Fibroblast of lung (primary cell): ENCODE data around the gene LTBP1. TPM values are rescaled to one million over a fixed set of nuclear protein-coding genes. Genes with fewer than 3 reads are reported as not detected.

Experiments
- DNase-seq, 2 donors: peaks; one replicate each; pipeline versions ENCODE4 v3.0.0 to v3.0.0-alpha.2; 2010; ENCODE audit warnings: low read depth in 2 of 2
- H2AFZ ChIP-seq: 2 replicates; pipeline ENCODE4 v1.5.1; 2012; ENCODE audit warnings: low read length, control low read depth, inconsistent platforms
- H3K27ac ChIP-seq: 2 replicates; pipeline ENCODE4 v1.5.1; 2011; ENCODE audit warnings: low read length, control low read depth; ENCODE audit not compliant: insufficient read depth
- H3K27me3 ChIP-seq: 2 replicates; pipeline ENCODE4 v1.5.1; 2011; ENCODE audit warnings: mild to moderate bottlenecking, low read length; ENCODE audit not compliant: control insufficient read depth, insufficient read depth
- H3K36me3 ChIP-seq: 2 replicates; pipeline ENCODE4 v1.5.1; 2011; ENCODE audit warnings: low read length; ENCODE audit not compliant: control insufficient read depth, insufficient read depth
- H3K4me1 ChIP-seq: 2 replicates; pipeline ENCODE4 v1.5.1; 2011; ENCODE audit warnings: low read length; ENCODE audit not compliant: control insufficient read depth, insufficient read depth; ENCODE audit errors: extremely low read depth
- H3K4me2 ChIP-seq: 2 replicates; pipeline ENCODE4 v1.5.1; 2011; ENCODE audit warnings: low read length, control low read depth; ENCODE audit not compliant: insufficient read depth; ENCODE audit errors: extremely low read depth
- H3K4me3 ChIP-seq, 4 experiments: fragments of 200-600 bp in 1 of 4; sonication (generic) in 1 of 4; replicated peaks in 1 of 4; 2 replicates each; pipeline ENCODE4 v1.5.1; 2011 to 2016; ENCODE audit warnings: low read length in 4 of 4, low read depth in 3 of 4, mild to moderate bottlenecking in 3 of 4, control low read depth in 2 of 4, inconsistent platforms in 1 of 4, mixed read lengths in 1 of 4; ENCODE audit not compliant: insufficient read depth in 1 of 4; ENCODE audit errors: control extremely low read depth in 1 of 4
- H3K79me2 ChIP-seq: 2 replicates; pipeline ENCODE4 v1.5.1; 2012; ENCODE audit warnings: mild to moderate bottlenecking, low read length, inconsistent platforms; ENCODE audit not compliant: control insufficient read depth, insufficient read depth
- H3K9ac ChIP-seq: 2 replicates; pipeline ENCODE4 v1.5.1; 2011; ENCODE audit warnings: mild to moderate bottlenecking, low read length, control low read depth; ENCODE audit not compliant: insufficient read depth
- H3K9me3 ChIP-seq: 2 replicates; pipeline ENCODE4 v1.5.1; 2012; ENCODE audit warnings: low read depth, low read length; ENCODE audit not compliant: control insufficient read depth, insufficient read depth
- H4K20me1 ChIP-seq: 2 replicates; pipeline ENCODE4 v1.5.1; 2011; ENCODE audit warnings: low read length; ENCODE audit not compliant: control insufficient read depth, insufficient read depth; ENCODE audit errors: extremely low read depth
- CTCF ChIP-seq, 2 donors: IDR thresholded peaks in 1 of 2; conservative IDR thresholded peaks in 1 of 2; 1 replicate in 1 of 2; 2 replicates in 1 of 2; pipeline ENCODE4 v1.5.1; 2011 to 2012; ENCODE audit warnings: low read length in 2 of 2, control low read depth in 1 of 2, inconsistent platforms in 1 of 2, low read depth in 1 of 2, mild to moderate bottlenecking in 1 of 2
- EZH2 ChIP-seq: IDR thresholded peaks from 2 replicates; pipeline ENCODE4 v1.5.1; 2012; ENCODE audit warnings: low read length, control low read depth, mild to moderate bottlenecking; ENCODE audit errors: missing control alignments
- polyA plus RNA-seq, 2 donors: library from polyadenylated mRNA; depleted of rRNA in 1 of 2; stranded (reverse) in 1 of 2; unstranded in 1 of 2; fragments of >200 nt; gene quantifications; 2 replicates each; pipeline ENCODE4 v1.2.1, GENCODE V29; 2011 to 2012; ENCODE audit warnings: missing spikeins in 1 of 2
- total RNA-seq: library from RNA; depleted of rRNA; stranded (reverse); fragments of >200 nt; gene quantifications from 2 replicates; pipeline ENCODE4 v1.2.1, GENCODE V29; 2014

Gene LTBP1
- total and polyA plus RNA-seq, 2 donors (not counting 1 experiment from before 2014, with no cell fraction given): 254 to 324 TPM

GRCh38 chr2:33166287-33166881, 219.6 kb downstream of the LTBP1 start:
- Histone ChIP-seq H3K27me3 (no peaks in the 10 kb centered on the region), H3K4me1 (peaks cover 10% of the 10 kb centered on the region), H3K9ac (no peak overlapping the region), H3K4me2 (peak overlapping the region; percentile 23), H2AFZ (no peak overlapping the region), H3K9me3 (no peaks in the 10 kb centered on the region), H3K4me3 (no peak overlapping the region), H3K27ac (peak overlapping the region; percentile 19), H3K36me3 (peaks cover 2% of the 10 kb centered on the region), H4K20me1 (no peaks in the 10 kb centered on the region), H3K79me2 (peaks cover 44% of the 10 kb centered on the region)
- no peak for TF ChIP-seq CTCF (conservative IDR thresholded peaks at IDR 0.05 in 1 of 2, IDR thresholded peaks at IDR 0.05 in 1 of 2; ENCODE audit: low read depth in 1 of 2, low read length in 2 of 2)
- TF ChIP-seq EZH2: no peak
- DNase-seq: peak; percentile 74 to 77

- Histone ChIP-seq H3K9me3 (no peaks in the 10 kb centered on the region), H3K4me2 (no peak overlapping the region), H3K36me3 (no peaks in the 10 kb centered on the region), H2AFZ (no peak overlapping the region), H3K27ac (no peak overlapping the region), H3K4me1 (peaks cover 10% of the 10 kb centered on the region), H3K4me3 (no peak overlapping the region), H3K79me2 (peaks cover 32% of the 10 kb centered on the region), H4K20me1 (no peaks in the 10 kb centered on the region), H3K27me3 (no peaks in the 10 kb centered on the region), H3K9ac (no peak overlapping the region)
- DNase-seq: peak in 1 of 2 donors; percentile 78
- TF ChIP-seq EZH2: no peak
- TF ChIP-seq CTCF (conservative IDR thresholded peaks at IDR 0.05 in 1 of 2, IDR thresholded peaks at IDR 0.05 in 1 of 2; ENCODE audit: low read depth in 1 of 2, low read length in 2 of 2): no peak
These were observed 221.0 kb downstream of the LTBP1 start for GRCh38 chr2:33167622-33168245.

- no peaks in the 10 kb centered on the region for H4K20me1 ChIP-seq
- H3K9me3 ChIP-seq: no peaks in the 10 kb centered on the region
- H3K36me3 ChIP-seq: no peaks in the 10 kb centered on the region
- peaks cover 10% of the 10 kb centered on the region for H3K4me1 ChIP-seq
- H3K27ac ChIP-seq: no peak overlapping the region
- H3K9ac ChIP-seq: no peak overlapping the region
- no peaks in the 10 kb centered on the region for H3K27me3 ChIP-seq
- TF ChIP-seq EZH2 (no peak), CTCF (conservative IDR thresholded peaks at IDR 0.05 in 1 of 2, IDR thresholded peaks at IDR 0.05 in 1 of 2; ENCODE audit: low read depth in 1 of 2, low read length in 2 of 2) (no peak)
- H2AFZ ChIP-seq: no peak overlapping the region
- no peak overlapping the region for H3K4me2 ChIP-seq
- H3K79me2 ChIP-seq: peaks cover 25% of the 10 kb centered on the region
- no peak for DNase-seq
- H3K4me3 ChIP-seq: no peak overlapping the region
These were observed 221.7 kb downstream of the LTBP1 start for GRCh38 chr2:33168425-33168824.
